Right lung (tissue), 5 donors: ENCODE data around the gene POLRMT. TPM values are rescaled to one million over a fixed set of nuclear protein-coding genes. Genes with fewer than 3 reads are reported as not detected.
A peak's percentile ranks its signal among the peaks of the same experiment; 100 is the strongest.
"Not testable (repeated sequence)": the region's sequence is repeated elsewhere in the genome, so short reads cannot be mapped to it uniquely, and the experiment has no call there.

Experiments
- DNase-seq, 2 donors: peaks; one replicate each; pipeline ENCODE4 v3.0.0-alpha.2; 2013
- polyA plus RNA-seq, 5 donors: library from polyadenylated mRNA; unstranded; fragments of 120-200 nt; gene quantifications; one replicate each; pipeline versions ENCODE4 v1.2.1 to v1.2.3, GENCODE V29; 2013; ENCODE audit warnings: inconsistent platforms in 1 of 5, low replicate concordance in 1 of 5; ENCODE audit not compliant: insufficient read length in 5 of 5, insufficient read depth in 1 of 5

Gene POLRMT
- polyA plus RNA-seq, 5 donors: 28.9 to 46.0 (median 43.0) TPM

DNA sequence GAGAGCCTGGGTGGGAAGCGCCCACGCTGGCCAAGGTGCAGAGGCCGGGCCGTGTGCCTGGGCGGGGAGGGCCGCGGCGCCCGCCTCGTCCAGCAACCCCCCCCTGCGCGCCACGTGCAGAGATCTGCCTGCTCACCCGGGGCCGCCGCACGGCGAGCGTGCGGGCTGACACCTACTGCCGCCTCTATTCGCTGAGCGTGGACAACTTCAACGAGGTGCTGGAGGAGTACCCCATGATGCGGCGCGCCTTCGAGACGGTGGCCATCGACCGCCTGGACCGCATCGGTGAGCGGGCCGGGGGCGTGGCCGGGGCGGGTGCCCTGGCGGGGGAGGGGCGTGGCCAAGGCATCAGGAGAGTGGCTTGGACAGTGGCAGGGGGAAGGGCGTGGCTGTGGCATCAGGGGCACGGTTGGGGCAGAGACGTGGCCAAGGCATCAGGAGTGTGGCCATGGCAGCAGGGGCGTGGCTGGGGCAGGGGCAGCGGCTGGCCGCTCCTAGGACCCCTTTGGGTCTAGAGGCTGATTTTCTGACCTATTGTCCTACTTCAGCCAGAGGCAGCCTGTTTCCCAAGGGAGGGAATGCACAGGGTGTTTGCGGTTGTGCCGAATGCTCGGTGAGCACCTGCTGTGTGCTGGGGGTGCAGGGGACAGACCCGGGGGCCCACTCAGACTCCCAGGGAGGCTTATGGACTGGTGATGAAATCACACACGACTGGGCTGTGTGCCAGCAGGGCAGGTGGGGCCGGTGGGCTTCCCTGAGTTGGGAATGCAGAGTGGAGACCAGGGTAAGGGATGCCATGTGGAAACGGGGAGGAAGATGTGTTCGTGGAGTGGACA is 19.4 kb downstream of the POLRMT start:
- no peak for DNase-seq

DNA sequence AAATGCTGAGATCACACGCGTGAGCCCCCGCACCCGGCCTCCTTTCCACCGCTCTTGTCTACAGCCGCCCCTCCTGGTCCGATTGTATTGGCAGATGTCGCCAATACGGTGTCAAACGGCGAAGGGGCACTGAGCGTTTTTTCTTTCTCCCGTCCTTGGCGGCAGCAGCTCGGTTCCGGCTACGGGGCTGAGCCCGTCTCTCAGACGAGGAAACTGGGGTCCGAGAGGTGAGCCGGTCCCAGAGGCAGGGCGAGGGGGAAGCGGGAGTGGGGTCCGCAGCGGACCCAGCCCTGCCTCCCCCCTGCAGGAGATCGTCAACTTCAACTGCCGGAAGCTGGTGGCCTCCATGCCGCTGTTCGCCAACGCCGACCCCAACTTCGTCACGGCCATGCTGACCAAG is 20.4 kb downstream of the POLRMT start:
- DNase-seq: no peak

DNA sequence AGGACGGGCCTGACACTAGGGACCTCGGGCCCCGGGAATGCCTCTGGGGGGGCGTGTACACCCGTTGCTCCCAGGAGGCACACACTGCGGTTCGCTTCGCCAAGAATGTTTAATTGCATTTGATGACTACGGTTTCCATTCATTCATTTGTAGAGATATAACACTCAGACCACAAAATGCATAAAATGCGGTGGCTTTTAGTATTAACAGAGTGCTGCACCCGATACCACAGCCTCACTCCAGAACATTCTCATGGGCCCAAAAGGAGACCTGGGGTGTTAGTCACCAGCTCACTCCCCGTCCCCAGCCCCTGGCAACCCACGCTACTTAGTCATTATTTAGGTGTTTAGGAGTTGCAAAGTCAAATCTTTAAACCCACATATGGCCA is 21.9 kb downstream of the POLRMT start:
- no peak for DNase-seq

DNA sequence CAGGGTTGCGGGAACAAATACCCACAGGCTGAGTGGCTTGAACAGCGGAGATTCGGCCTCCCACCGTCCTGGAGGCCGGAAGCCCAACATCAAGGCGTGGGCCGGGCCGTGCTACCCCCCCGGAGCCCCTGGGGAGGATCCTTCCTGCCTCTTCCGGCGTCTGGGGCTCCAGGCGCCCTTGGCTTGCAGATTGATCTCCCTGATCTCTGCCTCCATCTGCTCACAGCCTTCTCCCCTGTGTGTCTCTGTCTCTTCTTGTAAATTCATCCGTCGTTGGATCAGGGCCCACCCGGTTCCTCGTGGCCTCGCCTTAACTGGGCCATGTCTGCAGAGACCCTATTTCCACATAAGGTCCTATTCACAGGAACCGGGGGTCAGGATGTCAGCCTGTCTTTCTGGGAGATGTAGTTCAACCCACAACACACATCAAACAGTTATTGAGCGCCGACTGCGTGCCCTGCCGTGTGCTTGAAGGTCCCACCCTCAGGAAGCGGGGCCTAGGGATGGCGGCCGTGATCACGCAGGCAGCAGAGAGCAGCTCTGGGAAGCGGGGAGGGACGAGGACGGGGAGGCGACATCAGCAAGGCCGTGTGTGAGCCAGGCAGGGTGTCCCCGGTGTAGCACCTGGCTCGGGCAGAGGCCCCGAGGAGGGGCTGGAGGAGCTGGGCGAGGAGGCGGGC is 22.4 kb downstream of the POLRMT start:
- peak; percentile 51 to 59 for DNase-seq

DNA sequence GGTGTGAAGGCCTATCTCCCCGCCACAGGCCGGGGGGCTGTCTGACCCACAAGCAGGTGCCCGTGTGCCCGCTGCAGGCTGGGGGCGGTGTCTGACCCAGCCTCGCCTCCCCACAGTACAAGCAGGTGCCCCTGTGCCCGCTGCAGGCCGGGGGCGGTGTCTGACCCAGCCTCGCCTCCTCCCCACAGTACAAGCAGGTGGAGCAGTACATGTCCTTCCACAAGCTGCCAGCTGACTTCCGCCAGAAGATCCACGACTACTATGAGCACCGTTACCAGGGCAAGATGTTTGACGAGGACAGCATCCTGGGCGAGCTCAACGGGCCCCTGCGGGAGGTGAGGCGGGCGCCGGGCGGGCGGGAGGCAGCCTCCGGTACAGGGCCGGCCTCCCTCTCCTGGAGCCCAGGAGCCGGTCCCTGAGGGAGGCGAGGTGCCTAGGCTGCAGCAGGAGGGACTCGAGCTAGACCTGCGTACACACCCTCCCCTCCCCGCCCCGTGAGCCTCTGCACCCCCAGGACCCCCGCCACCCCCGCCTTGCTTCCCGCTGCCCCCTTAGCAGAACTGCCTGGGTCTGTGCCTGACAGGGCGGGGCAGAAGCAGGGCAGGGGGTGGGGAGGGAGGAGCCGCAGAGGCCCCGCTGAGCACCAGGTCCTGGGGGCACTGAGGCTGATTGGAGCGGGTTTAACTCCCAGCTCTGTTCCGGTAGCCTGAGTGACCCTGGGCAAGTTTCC is 23.1 kb downstream of the POLRMT start:
- DNase-seq: no peak

DNA sequence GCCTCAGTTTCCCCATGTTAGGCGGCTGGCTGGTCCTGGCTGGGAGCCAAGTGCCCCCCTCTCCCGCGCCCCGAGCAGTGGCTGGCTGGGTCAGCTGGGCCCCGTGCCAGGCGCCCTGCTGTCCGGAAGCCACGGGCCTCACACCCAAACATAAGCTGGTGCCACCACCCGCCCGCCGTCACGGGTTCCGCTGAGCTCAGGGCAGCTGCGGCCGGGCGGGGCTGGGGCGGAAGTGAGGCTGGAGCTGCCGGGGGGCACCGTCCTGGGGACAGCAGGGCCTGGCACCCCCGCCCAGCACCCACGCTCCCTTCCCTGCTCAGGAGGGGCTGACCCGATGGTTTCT is 24.4 kb downstream of the POLRMT start:
- no peak for DNase-seq

DNA sequence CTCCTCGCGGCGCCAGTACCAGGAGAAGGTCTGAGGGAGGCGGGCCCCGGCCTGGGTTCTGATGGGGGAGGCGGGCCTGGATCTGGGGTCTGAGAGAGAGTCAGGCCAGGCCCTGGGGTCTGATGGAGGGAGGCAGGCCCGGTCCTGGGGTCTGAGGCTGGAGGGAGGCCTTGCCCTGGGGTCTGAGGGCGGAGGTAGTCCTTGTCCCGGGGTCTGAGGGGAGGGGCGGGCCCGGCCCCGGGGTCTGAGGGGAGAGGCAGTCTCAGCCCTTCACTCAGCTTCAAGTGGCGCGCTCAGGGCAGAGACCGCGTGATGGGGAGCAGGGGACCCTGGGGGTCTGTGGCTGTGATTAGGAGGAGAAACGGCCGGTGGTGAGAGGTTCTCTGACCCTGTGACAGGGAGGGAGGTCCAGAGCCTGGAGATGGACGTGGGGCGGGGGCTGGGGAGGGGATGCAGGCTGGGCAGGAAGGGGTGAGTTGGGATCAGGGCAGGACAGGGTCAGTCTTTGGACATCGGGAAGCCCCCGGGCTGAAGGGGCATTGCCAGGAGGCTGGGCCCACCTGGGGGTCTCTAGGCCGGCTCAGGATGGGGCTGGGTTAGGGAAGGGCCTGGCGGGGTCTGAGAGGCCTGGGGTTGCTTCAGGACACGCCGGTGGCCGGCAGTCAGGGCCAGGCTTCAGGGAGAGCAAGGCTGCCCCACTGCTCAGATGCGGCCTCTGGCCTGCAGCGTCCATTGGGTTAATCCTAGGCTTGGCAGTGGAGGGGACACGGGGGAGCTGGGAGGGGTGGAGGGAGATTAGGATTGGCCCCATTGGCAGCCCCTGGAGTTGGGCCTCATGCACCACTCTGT is 25.0 kb downstream of the POLRMT start:
- DNase-seq: no peak

DNA sequence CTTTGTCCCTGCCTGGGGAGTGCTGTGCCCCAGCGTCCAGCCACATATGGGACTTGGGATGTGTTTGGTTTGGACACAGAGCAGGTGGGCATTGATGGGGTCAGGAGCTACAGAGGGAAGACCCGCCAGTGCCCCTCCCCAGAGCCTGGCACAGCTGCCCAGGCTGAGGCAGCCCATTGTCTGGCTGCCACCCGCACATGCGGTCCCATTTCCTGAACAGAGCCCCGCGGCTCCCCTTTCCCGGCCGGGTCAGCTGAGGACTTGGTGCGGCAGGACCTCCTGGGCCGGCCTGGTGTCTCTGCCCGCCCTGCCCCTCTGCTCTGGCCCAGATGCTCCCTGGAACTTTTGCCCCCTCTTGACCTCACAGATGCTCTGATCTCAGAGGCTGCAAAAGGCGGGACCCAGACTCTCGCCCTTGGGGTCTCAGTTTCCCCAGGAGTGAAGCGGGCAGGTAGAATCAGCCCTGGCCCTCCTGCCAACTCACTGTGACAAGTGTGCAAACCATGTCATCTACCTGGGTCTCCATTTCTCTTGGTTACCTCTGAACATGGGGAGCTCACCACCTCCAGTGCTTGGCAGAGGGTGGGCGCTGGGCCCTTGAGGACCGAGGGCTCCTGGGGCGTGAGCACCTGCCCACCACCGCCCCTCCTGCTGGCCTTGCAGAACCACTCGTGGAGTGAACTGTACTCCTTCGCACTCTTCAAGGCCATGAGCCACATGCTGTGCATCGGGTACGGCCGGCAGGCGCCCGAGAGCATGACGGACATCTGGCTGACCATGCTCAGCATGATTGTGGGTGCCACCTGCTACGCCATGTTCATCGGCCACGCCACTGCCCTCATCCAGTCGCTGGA is 25.8 kb downstream of the POLRMT start:
- no peak for DNase-seq

DNA sequence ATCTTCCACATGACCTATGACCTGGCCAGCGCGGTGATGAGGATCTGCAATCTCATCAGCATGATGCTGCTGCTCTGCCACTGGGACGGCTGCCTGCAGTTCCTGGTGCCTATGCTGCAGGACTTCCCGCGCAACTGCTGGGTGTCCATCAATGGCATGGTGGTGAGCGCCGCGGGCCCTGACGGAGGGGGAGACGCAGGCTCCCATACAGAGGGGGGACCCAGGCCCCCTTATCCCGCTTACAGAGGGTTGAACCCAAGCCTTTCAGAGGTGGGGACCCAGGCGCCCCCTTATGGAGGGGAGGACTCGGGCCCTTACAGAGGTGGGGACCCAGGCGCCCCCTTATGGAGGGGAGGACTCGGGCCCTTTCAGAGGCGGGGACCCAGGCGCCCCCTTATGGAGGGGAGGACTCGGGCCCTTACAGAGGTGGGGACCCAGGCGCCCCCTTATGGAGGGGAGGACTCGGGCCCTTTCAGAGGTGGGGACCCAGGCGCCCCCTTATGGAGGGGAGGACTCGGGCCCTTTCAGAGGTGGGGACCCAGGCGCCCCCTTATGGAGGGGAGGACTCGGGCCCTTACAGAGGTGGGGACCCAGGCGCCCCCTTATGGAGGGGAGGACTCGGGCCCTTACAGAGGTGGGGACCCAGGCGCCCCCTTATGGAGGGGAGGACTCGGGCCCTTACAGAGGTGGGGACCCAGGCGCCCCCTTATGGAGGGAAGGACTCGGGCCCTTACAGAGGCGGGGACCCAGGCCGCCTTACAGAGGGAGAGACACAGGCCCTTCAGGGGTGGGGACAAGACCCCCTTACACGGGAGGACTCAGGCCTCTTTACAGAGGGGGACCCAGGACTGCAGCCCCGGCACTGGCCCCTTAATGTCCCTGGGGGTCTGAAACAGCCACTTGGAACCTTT is 28.0 kb downstream of the POLRMT start:
- DNase-seq: not testable (repeated sequence)

DNA sequence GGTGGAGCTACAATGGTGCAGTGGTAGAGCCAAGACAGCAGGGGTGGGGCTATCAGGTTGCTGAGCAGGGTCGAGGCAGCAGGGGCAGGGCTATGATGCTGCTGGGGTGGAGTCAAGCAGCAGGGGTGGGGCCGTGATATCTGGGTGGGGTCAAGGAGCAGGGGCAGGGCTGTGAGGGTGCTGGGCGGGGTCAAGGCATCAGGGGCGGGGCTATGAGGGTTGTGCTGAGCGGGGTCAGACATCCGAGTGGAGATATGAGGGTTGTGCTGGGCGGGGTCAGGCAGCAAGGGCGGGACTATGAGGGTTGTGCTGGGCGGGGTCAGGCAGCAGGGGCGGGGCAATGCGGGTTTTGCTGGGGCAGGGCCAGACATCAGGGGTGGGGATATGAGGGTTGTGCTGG is 29.0 kb downstream of the POLRMT start:
- no peak for DNase-seq

DNA sequence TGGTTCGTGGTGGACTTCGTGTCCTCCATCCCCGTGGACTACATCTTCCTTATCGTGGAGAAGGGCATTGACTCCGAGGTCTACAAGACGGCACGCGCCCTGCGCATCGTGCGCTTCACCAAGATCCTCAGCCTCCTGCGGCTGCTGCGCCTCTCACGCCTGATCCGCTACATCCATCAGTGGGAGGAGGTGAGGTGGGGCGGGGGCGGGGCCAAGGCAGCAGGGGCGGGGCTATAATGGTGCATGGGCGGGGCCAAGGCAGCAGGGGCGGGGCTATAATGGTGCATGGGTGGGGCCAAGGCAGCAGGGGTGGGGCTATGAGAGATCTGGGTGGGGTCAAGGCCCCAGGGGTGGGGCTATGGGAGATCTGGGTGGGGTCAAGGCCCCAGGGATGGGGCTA is 29.6 kb downstream of the POLRMT start:
- DNase-seq: not testable (repeated sequence)

DNA sequence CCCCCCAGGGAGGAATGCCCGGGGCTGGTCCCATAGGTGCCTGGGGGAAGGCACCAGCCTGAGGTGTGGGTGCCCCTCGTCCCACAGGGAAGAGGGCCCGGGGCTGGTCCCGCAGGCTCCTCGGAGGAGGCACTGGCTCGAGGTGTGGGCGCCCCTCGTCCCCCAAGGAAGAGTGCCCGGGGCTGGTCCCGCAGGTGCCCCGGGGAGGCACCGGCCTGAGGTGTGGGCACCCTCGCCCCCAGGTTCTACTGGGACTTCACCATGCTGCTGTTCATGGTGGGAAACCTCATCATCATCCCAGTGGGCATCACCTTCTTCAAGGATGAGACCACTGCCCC is 30.1 kb downstream of the POLRMT start:
- DNase-seq: not testable (repeated sequence)

DNA sequence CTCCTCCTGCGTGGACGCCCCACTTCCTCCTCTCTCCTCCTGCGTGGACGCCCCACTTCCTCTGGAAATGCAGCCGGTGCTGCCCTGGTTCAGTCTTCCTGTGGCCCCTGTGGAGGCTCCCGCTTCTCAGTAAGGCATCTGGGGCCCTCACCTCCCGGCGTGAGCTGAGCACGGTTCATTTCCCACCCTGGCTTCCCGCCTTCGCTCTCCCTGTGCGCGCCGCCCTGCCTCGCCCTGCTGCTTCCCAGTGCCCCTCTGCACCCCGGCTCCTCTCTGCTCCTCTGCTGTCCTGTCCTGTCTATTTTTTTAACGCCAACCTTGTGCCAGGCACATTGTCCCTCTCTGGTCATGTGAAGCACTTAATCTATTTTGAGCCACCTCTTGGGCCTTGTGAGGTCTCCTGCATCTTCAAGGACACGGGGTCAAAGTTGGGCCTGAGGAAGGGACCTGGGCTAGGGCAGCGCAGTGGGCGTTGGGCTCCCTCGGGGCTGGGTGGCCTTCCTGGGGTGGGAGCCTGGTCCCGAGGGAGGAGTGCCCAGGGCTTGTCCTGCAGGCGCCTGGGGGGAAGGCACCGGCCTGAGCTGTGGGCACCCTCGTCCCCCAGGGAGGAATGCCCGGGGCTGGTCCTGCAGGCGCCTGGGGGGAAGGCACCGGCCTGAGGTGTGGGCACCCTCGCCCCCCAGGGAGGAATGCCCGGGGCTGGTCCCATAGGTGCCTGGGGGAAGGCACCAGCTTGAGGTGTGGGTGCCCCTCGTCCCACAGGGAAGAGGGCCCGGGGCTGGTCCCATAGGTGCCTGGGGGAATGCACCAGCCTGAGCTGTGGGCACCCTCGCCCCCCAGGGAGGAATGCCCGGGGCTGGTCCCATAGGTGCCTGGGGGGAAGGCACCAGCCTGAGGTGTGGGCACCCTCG is 30.7 kb downstream of the POLRMT start:
- no peak for DNase-seq

DNA sequence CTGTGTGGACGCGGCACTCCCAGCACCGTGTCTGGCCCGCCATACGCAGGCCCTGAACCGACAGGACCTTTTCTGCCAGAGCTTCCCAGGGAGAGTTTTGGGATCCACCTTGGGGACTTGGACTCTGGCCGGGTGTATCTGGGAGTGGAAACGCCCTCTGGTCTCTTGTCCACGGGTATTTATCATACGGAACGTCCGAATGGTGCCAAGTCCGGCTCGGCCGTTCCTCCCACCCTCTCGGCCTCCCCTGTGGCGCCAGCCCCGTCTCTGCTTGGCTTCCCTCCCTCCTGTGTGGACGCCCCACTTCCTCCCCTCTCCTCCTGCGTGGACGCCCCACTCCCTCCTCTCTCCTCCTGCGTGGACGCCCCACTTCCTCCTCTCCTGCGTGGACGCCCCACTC is 31.5 kb downstream of the POLRMT start:
- DNase-seq: no peak

DNA sequence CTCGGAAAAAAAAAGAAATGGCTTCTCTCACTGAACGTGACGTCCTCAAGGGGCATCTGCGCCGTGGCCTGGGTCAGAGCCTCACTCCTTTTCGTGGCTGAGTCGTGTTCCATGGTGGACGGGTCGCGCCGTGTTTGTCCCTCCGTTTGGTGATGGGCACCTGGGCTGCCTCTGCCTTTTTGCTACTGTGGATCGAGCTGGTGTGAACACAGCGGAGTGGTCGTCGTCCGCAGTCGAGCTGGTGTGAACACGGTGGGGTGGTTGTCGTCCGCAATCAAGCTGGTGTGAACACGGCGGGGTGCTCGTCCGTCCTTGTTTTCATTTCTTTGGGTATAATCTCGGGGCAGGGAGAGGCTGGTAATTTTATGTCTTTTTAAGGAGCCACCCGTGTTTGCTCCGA is 32.0 kb downstream of the POLRMT start:
- no peak for DNase-seq

DNA sequence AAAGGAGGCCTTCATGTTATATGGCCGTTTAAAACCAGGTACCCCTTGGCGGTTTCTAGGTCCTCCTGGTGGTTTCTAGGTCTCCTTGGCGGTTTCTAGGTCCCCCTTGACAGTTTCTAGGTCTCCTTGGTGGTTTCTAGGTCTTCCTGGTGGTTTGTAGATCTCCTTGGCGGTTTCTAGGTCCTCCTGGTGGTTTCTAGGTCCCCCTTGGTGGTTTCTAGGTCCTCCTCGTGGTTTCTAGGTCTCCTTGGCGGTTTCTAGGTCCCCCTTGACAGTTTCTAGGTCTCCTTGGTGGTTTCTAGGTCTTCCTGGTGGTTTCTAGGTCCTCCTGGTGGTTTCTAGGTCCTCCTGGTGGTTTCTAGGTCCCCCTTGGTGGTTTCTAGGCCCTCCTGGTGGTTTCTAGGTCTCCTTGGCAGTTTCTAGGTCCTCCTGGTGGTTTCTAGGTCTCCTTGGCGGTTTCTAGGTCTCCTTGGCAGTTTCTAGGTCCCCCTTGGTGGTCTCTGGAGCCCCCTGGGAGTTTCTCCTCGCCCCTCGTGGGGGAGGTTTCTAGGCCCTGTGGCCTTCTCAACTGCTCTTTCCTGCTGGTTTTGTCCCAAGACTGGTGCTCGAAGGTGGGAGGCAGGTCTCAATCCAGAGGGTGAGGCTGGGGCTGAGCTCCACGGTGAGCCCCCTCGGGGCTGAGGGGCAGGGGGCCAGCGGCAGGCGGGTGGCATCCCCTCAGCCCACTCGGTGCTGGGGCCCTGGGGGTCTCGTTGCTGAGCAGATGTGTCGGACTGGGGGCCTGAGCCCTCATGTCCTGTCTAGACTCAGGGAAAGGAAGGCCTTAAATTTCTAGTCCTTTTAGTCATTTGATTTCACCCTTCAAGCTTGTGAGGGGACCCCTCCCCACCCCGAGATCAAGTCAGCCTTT is 35.7 kb downstream of the POLRMT start:
- DNase-seq: no peak

DNA sequence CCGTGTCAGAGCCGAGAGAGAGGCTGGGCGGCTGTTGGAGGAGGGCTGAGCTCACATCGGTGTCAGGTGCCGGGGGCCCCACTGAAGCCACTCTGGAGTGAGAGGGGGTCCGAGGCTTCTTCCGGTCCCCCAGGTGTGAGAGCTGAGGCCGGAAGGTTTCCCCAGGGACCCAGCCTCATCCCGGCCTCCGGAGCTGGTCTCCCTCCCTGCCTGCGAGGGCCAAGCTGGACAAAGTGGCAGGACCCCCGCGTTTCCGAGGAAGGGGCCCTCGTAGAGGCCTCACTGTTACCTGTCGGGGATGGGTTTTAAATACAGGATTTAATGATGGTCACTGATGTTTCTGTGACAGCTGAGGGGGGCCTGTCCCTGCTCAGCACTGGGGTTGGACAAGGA is 37.1 kb downstream of the POLRMT start:
- no peak for DNase-seq
